Liver (tissue), 9 donors: ENCODE results near the gene MRTFB. TPM values are rescaled to one million over a fixed set of nuclear protein-coding genes. Genes with fewer than 3 reads are reported as not detected.

ENCODE experiments used
- DNase-seq: peaks from one replicate; pipeline ENCODE4 v3.0.0-alpha.2; 2017; ENCODE audit warnings: low spot score
- H3K27ac ChIP-seq, 2 donors: one replicate each; pipeline ENCODE4 v1.7.0; 2013; ENCODE audit warnings: inconsistent platforms in 2 of 2, low read length in 2 of 2, control low read depth in 1 of 2, low read depth in 1 of 2, mild to moderate bottlenecking in 1 of 2
- H3K27me3 ChIP-seq, 4 donors: one replicate each; pipeline versions ENCODE4 v1.6.1 to v1.7.0; 2013; ENCODE audit warnings: low read length in 3 of 4, inconsistent platforms in 1 of 4, mild to moderate bottlenecking in 1 of 4, moderate library complexity in 1 of 4; ENCODE audit not compliant: control insufficient read depth in 4 of 4, insufficient read depth in 4 of 4
- H3K36me3 ChIP-seq, 4 donors: one replicate each; pipeline versions ENCODE4 v1.6.1 to v1.7.0; 2013; ENCODE audit warnings: low read length in 3 of 4, mild to moderate bottlenecking in 3 of 4, low read depth in 1 of 4, moderate library complexity in 1 of 4; ENCODE audit not compliant: control insufficient read depth in 4 of 4, insufficient read depth in 3 of 4
- H3K4me1 ChIP-seq, 4 donors: one replicate each; pipeline versions ENCODE4 v1.6.1 to v1.7.0; 2013; ENCODE audit warnings: low read length in 3 of 4, mild to moderate bottlenecking in 3 of 4, moderate library complexity in 1 of 4; ENCODE audit not compliant: control insufficient read depth in 4 of 4, insufficient read depth in 4 of 4
- H3K4me3 ChIP-seq, 3 donors: one replicate each; pipeline versions ENCODE4 v1.6.1 to v1.7.0; 2013; ENCODE audit warnings: low read length in 3 of 3, control low read depth in 1 of 3, low read depth in 1 of 3, mild to moderate bottlenecking in 1 of 3
- H3K9ac ChIP-seq, 2 donors: one replicate each; pipeline ENCODE4 v1.7.0; 2013; ENCODE audit warnings: low read length in 2 of 2, mild to moderate bottlenecking in 2 of 2, moderate library complexity in 2 of 2, control low read depth in 1 of 2, low read depth in 1 of 2
- H3K9me3 ChIP-seq, 4 donors: one replicate each; pipeline versions ENCODE4 v1.6.1 to v1.7.0; 2013; ENCODE audit warnings: low read length in 3 of 4; ENCODE audit not compliant: control insufficient read depth in 4 of 4
- CTCF ChIP-seq: fragments of 150-350 bp; IDR thresholded peaks from 2 replicates; pipeline ENCODE4 v1.5.1; 2017; ENCODE audit warnings: improper control_type of control experiment, low read depth, low read length; ENCODE audit not compliant: missing input control
- EGR1 ChIP-seq, 2 donors: IDR thresholded peaks; 2 replicates each; pipeline ENCODE4 v1.6.1; 2016 to 2018; ENCODE audit warnings: antibody characterized with exemption in 2 of 2, low read depth in 2 of 2
- FOXA1 ChIP-seq: IDR thresholded peaks from 2 replicates; pipeline ENCODE4 v1.6.1; 2016; ENCODE audit warnings: antibody characterized with exemption
- FOXA2 ChIP-seq: IDR thresholded peaks from 2 replicates; pipeline ENCODE4 v1.6.1; 2016; ENCODE audit warnings: antibody characterized with exemption
- GABPA ChIP-seq, 2 donors: IDR thresholded peaks in 1 of 2; conservative IDR thresholded peaks in 1 of 2; 2 replicates each; pipeline ENCODE4 v1.6.1; 2016; ENCODE audit warnings: antibody characterized with exemption in 2 of 2, mild to moderate bottlenecking in 1 of 2, moderate library complexity in 1 of 2
- HNF4A ChIP-seq, 2 donors: conservative IDR thresholded peaks; 2 replicates each; pipeline ENCODE4 v1.6.1; 2016; ENCODE audit warnings: antibody characterized with exemption in 2 of 2, mild to moderate bottlenecking in 2 of 2
- HNF4G ChIP-seq: IDR thresholded peaks from 2 replicates; pipeline ENCODE4 v1.6.1; 2016; ENCODE audit warnings: antibody characterized with exemption
- JUND ChIP-seq, 2 donors: IDR thresholded peaks; 2 replicates each; pipeline ENCODE4 v1.6.1; 2016; ENCODE audit warnings: antibody characterized with exemption in 2 of 2
- NR2F2 ChIP-seq: IDR thresholded peaks from 2 replicates; pipeline ENCODE4 v1.6.1; 2016; ENCODE audit warnings: antibody characterized with exemption
- RAD21 ChIP-seq, 2 donors: IDR thresholded peaks; 2 replicates each; pipeline ENCODE4 v1.6.1; 2016; ENCODE audit warnings: antibody characterized with exemption in 2 of 2, mild to moderate bottlenecking in 2 of 2
- REST ChIP-seq: IDR thresholded peaks from 2 replicates; pipeline ENCODE4 v1.6.1; 2016; ENCODE audit warnings: antibody characterized with exemption, mild to moderate bottlenecking
- RXRA ChIP-seq, 2 donors: IDR thresholded peaks; 2 replicates each; pipeline ENCODE4 v1.6.1; 2017 to 2018; ENCODE audit warnings: antibody characterized with exemption in 2 of 2, mild to moderate bottlenecking in 1 of 2
- SP1 ChIP-seq: IDR thresholded peaks from 2 replicates; pipeline ENCODE4 v1.6.1; 2018; ENCODE audit warnings: antibody characterized with exemption, mild to moderate bottlenecking
- TAF1 ChIP-seq: conservative IDR thresholded peaks from 2 replicates; pipeline ENCODE4 v1.6.1; 2016; ENCODE audit warnings: antibody characterized with exemption, mild to moderate bottlenecking
- YY1 ChIP-seq: IDR thresholded peaks from 2 replicates; pipeline ENCODE4 v1.6.1; 2016; ENCODE audit warnings: antibody characterized with exemption, mild to moderate bottlenecking
- ZBTB33 ChIP-seq: IDR thresholded peaks from 2 replicates; pipeline ENCODE4 v1.6.1; 2016; ENCODE audit warnings: antibody characterized with exemption
- WGBS: extraction: QIAGEN DNeasy Blood & Tissue Kit; methylation state at CpG from one replicate; pipeline ENCODE4 v1.1.7; 2013; 5-methylcytosine and 5-hydroxymethylcytosine counted together
- polyA plus RNA-seq, 2 donors: library from polyadenylated mRNA; stranded (reverse) in 1 of 2; unstranded in 1 of 2; fragments of 200-250 nt in 1 of 2; fragments of >200 nt in 1 of 2; fragmentation: Nextera tagmentation in 1 of 2; extraction: Ambion mirVana in 1 of 2; gene quantifications; one replicate each; pipeline versions ENCODE4 v1.2.1 to v1.2.3, GENCODE V29; 2013 to 2015
- total RNA-seq, 2 donors: library from RNA; depleted of rRNA; stranded (reverse); fragments of >200 nt; gene quantifications; one replicate each; pipeline ENCODE4 v1.2.3, GENCODE V29; 2014
- TF ChIP-seq, protein P1 (sequence below): IDR thresholded peaks from 2 replicates; pipeline ENCODE4 v1.6.1; 2016; ENCODE audit warnings: antibody characterized with exemption
- TF ChIP-seq, protein P2 (sequence below): IDR thresholded peaks from 2 replicates; pipeline ENCODE4 v1.6.1; 2016; ENCODE audit warnings: antibody characterized with exemption
- donor health status: healthy.
- donor health status: healthy.
- donor health status: healthy.
- donor health status: healthy.
- donor health status: healthy.

The MRTFB gene
- total and polyA plus RNA-seq, 4 donors: 4.1 to 14.2 (median 5.8) TPM

GRCh38 chr16:14175086-14175485 lies 104.0 kb downstream of the MRTFB start:
- no peaks in the 10 kb centered on the region for H3K36me3 ChIP-seq
- TF ChIP-seq RAD21 (IDR thresholded peaks at IDR 0.05) (no peak), CTCF (no peak), TAF1 (no peak), SP1 (no peak), HNF4G (no peak), NR2F2 (no peak), JUND (IDR thresholded peaks at IDR 0.05) (no peak), FOXA2 (no peak), EGR1 (IDR thresholded peaks at IDR 0.05; ENCODE audit: low read depth in 2 of 2) (no peak), ZBTB33 (no peak), YY1 (no peak), REST (no peak), RXRA (IDR thresholded peaks at IDR 0.05) (no peak), GABPA (IDR thresholded peaks at IDR 0.05 in 1 of 2, conservative IDR thresholded peaks at IDR 0.05 in 1 of 2) (no peak)
- TF ChIP-seq, protein P1, sequence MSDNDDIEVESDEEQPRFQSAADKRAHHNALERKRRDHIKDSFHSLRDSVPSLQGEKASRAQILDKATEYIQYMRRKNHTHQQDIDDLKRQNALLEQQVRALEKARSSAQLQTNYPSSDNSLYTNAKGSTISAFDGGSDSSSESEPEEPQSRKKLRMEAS: no peak
- TF ChIP-seq, protein P2, sequence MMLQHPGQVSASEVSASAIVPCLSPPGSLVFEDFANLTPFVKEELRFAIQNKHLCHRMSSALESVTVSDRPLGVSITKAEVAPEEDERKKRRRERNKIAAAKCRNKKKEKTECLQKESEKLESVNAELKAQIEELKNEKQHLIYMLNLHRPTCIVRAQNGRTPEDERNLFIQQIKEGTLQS: no peak
- H3K9ac ChIP-seq: no peak overlapping the region
- DNase-seq: no peak
- H3K4me3 ChIP-seq: no peak overlapping the region
- H3K4me1 ChIP-seq: no peaks in the 10 kb centered on the region
- 78% methylated on average over 3 of the region's 3 CpGs for WGBS
- H3K27me3 ChIP-seq: no peaks in the 10 kb centered on the region
- no peak overlapping the region for H3K27ac ChIP-seq
- H3K9me3 ChIP-seq: no peaks in the 10 kb centered on the region

DNA sequence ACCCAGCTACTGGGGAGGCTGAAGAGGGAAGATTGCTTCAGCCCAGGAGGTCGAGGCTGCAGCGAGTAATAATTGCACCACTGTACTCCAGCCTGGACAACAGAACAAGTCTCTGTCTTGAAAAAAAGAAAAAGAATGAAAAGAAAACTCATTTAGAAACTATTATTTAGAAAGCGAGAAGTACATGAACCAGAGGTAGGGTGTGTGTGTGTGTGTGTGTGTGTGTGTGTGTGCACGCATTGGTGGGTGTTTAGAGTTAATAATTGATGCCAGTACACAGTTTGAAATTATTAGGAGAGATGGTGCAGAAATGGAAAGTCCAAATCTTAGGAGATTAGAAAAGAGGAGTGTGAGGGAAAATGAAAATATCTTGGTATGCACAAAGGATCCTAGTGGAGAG lies 106.6 kb downstream of the MRTFB start:
- DNase-seq: no peak
- Histone ChIP-seq H3K4me3 (no peak overlapping the region), H3K27me3 (no peaks in the 10 kb centered on the region), H3K36me3 (no peaks in the 10 kb centered on the region), H3K9ac (no peak overlapping the region), H3K9me3 (no peaks in the 10 kb centered on the region), H3K27ac (no peak overlapping the region), H3K4me1 (no peaks in the 10 kb centered on the region)
- TF ChIP-seq HNF4G: no peak
- no peak for TF ChIP-seq RXRA (IDR thresholded peaks at IDR 0.05)
- no peak for TF ChIP-seq CTCF
- TF ChIP-seq TAF1: no peak
- no peak for TF ChIP-seq FOXA1
- TF ChIP-seq HNF4A (conservative IDR thresholded peaks at IDR 0.05): no peak
- TF ChIP-seq, protein P1: no peak
- no peak for TF ChIP-seq NR2F2
- TF ChIP-seq EGR1 (IDR thresholded peaks at IDR 0.05; ENCODE audit: low read depth in 2 of 2): no peak
- WGBS: 95% methylated on average over 4 of the region's 4 CpGs
